ENCODE results near the gene MRPL36.

- TF ChIP-seq NFRKB (IDR thresholded peaks at IDR 0.05): no peak
- no peak for TF ChIP-seq SP1 (IDR thresholded peaks at IDR 0.05)
- TF ChIP-seq LEF1 (IDR thresholded peaks at IDR 0.05; ENCODE audit: borderline replicate concordance): no peak
- TF ChIP-seq CTBP1 (IDR thresholded peaks at IDR 0.05; ENCODE audit: borderline replicate concordance): no peak
- TF ChIP-seq BHLHE40 (IDR thresholded peaks at IDR 0.05; ENCODE audit: borderline replicate concordance): no peak
- no peak for TF ChIP-seq ARNT (IDR thresholded peaks at IDR 0.05)
- TF ChIP-seq L3MBTL2 (conservative IDR thresholded peaks at IDR 0.05): no peak
- TF ChIP-seq HDGF (IDR thresholded peaks at IDR 0.05; ENCODE audit: borderline replicate concordance): no peak
- TF ChIP-seq FOXK2 (IDR thresholded peaks at IDR 0.05): no peak
- TF ChIP-seq TARDBP (IDR thresholded peaks at IDR 0.05): no peak
- no peak for TF ChIP-seq FOXM1 (IDR thresholded peaks at IDR 0.05; ENCODE audit: borderline replicate concordance)
- no peak for TF ChIP-seq FOXA1 (IDR thresholded peaks at IDR 0.05)
Observed at GRCh38 chr5:1838013-1838412, 38.4 kb upstream of the MRPL36 start.

Data from HEK293T (cell line).